ENCODE measurements around the gene TAF1C. TPM values are rescaled to one million over a fixed set of nuclear protein-coding genes. Genes with fewer than 3 reads are reported as not detected.

TAF1C gene
- total RNA-seq, 1 experiment from 2014 or later: 40.2 TPM

- ChIA-PET CTCF (no interaction called here), POLR2A (ENCODE audit: unreplicated experiment) (no interaction called here)
- no peak for DNase-seq
- Histone ChIP-seq H3K4me3 (no peak overlapping the region), H3K79me2 (ENCODE audit: low read depth) (no peaks in the 10 kb centered on the region), H3K27ac (no peak overlapping the region), H3K9me2 (ENCODE audit: insufficient read depth) (no peaks in the 10 kb centered on the region), H3F3A (ENCODE audit: insufficient read depth, low read depth) (peaks cover 19% of the 10 kb centered on the region; the same call in 1 of the 2 replicates), H3K36me3 (ENCODE audit: low read depth) (no peaks in the 10 kb centered on the region), H3K9me3 (ENCODE audit: insufficient read depth, low read depth) (no peaks in the 10 kb centered on the region), H3K27me3 (ENCODE audit: insufficient read depth, low read depth) (no peaks in the 10 kb centered on the region), H3K4me1 (replicated peaks; ENCODE audit: insufficient read depth) (peaks cover 8% of the 10 kb centered on the region), H4K20me1 (ENCODE audit: insufficient read depth) (no peaks in the 10 kb centered on the region), H3K4me2 (no peak overlapping the region), H2AFZ (no peak overlapping the region)
- intact Hi-C loops (cut with micrococcal nuclease; ENCODE audit: unreplicated experiment): no loop called here
- no TSS peak for BruUV-seq (replicated peaks)
- no peak for TF ChIP-seq CTCF (conservative IDR thresholded peaks at IDR 0.05)
- TF ChIP-seq EZH2 (IDR thresholded peaks at IDR 0.05; ENCODE audit: low read depth): no peak
Observed at GRCh38 chr16:84232969-84233368, 46.1 kb upstream of the TAF1C start.

DNA sequence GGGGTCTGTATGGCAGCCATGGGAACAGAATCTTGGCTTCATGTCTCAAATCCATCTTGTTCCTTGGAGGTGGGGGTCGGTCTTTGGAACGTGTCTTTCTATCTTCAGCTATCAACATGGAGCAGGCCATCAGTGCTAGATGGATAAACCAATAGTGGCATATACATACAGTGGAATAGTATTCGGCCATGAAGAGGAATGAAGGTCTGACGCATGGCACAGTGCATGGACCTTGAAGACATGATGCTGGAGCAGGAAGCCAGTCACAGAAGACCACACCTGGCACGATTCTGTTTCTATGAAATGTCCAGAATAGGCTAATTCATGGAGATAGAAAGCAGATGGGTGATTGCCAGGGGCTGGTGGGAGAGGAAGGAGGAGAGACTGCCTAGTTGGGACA is 45.2 kb upstream of the TAF1C start:
- BruUV-seq (replicated peaks): no TSS peak

GRCh38 chr16:84229471-84229870 is 42.6 kb upstream of the TAF1C start:
- DNase-seq: no peak
- Histone ChIP-seq H3K4me1 (replicated peaks; ENCODE audit: insufficient read depth) (peaks cover 23% of the 10 kb centered on the region), H3K36me3 (ENCODE audit: low read depth) (no peaks in the 10 kb centered on the region), H3K27me3 (ENCODE audit: insufficient read depth, low read depth) (no peaks in the 10 kb centered on the region), H3K9me2 (ENCODE audit: insufficient read depth) (no peaks in the 10 kb centered on the region), H4K20me1 (ENCODE audit: insufficient read depth) (no peaks in the 10 kb centered on the region), H3K9me3 (ENCODE audit: insufficient read depth, low read depth) (no peaks in the 10 kb centered on the region), H3F3A (ENCODE audit: insufficient read depth, low read depth) (peaks cover 30% of the 10 kb centered on the region), H3K4me2 (no peak overlapping the region), H2AFZ (no peak overlapping the region), H3K79me2 (ENCODE audit: low read depth) (no peaks in the 10 kb centered on the region), H3K4me3 (no peak overlapping the region), H3K27ac (no peak overlapping the region)
- ChIA-PET POLR2A (ENCODE audit: unreplicated experiment) (no interaction called here), CTCF (no interaction called here)
- BruUV-seq (replicated peaks): no TSS peak
- TF ChIP-seq CTCF (conservative IDR thresholded peaks at IDR 0.05): no peak
- TF ChIP-seq EZH2 (IDR thresholded peaks at IDR 0.05; ENCODE audit: low read depth): no peak
- intact Hi-C loops (cut with micrococcal nuclease; ENCODE audit: unreplicated experiment): loop anchor here (5.0 kb wide), 1 partner anchor 273 kb away; the partner anchor contains the start of gene MEAK7

More for the DNA sequence above, 45.2 kb upstream of the TAF1C start:
- no peaks in the 10 kb centered on the region for H3K79me2 ChIP-seq (ENCODE audit: low read depth)
- H2AFZ ChIP-seq: no peak overlapping the region
- H3K27ac ChIP-seq: no peak overlapping the region
- H3K4me1 ChIP-seq (replicated peaks; ENCODE audit: insufficient read depth): peaks cover 17% of the 10 kb centered on the region
- intact Hi-C loops (cut with micrococcal nuclease; ENCODE audit: unreplicated experiment): no loop called here
- TF ChIP-seq EZH2 (IDR thresholded peaks at IDR 0.05; ENCODE audit: low read depth) (no peak), CTCF (conservative IDR thresholded peaks at IDR 0.05) (no peak)
- H3K9me2 ChIP-seq (ENCODE audit: insufficient read depth): no peaks in the 10 kb centered on the region
- no peak overlapping the region for H3K4me3 ChIP-seq
- H3K9me3 ChIP-seq (ENCODE audit: insufficient read depth, low read depth): no peaks in the 10 kb centered on the region
- POLR2A ChIA-PET (ENCODE audit: unreplicated experiment): no interaction called here
- H3K27me3 ChIP-seq (ENCODE audit: insufficient read depth, low read depth): no peaks in the 10 kb centered on the region
- no peak for DNase-seq
- peaks cover 28% of the 10 kb centered on the region; the same call in 1 of the 2 replicates for H3F3A ChIP-seq (ENCODE audit: insufficient read depth, low read depth)
- no peak overlapping the region for H3K4me2 ChIP-seq
- H3K36me3 ChIP-seq (ENCODE audit: low read depth): no peaks in the 10 kb centered on the region
- CTCF ChIA-PET: interaction anchor here (0.7 kb wide), 1 partner anchor 178 kb away, joined by 7 read pairs; no protein-coding TSS in a partner anchor
- no peaks in the 10 kb centered on the region for H4K20me1 ChIP-seq (ENCODE audit: insufficient read depth)
